Stimulated activated naive CD8-positive, alpha-beta T cell treated with anti-CD3 and anti-CD28 coated beads, Interleukin-15, Interleukin-2, amounts not matched to agents 100 ng/mL and 50 ng/mL, for 24 hours (primary cell): ENCODE results near the gene SDS.
"Not testable (repeated sequence)": the region's sequence is repeated elsewhere in the genome, so short reads cannot be mapped to it uniquely, and the experiment has no call there.

Experiments used
- H3K27ac Mint-ChIP-seq: one replicate; pipeline ENCODE4 v1.8.0; 2021; ENCODE audit warnings: mild to moderate bottlenecking, mixed read lengths
- H3K27me3 Mint-ChIP-seq: one replicate; pipeline ENCODE4 v1.8.0; 2021; ENCODE audit warnings: mixed read lengths
- H3K36me3 Mint-ChIP-seq: one replicate; pipeline ENCODE4 v1.8.0; 2021; ENCODE audit warnings: low read depth, mixed read lengths
- H3K4me1 Mint-ChIP-seq: one replicate; pipeline ENCODE4 v1.8.0; 2021; ENCODE audit warnings: low read depth, mixed read lengths
- H3K4me3 Mint-ChIP-seq: one replicate; pipeline ENCODE4 v1.8.0; 2021; ENCODE audit warnings: mild to moderate bottlenecking, mixed read lengths
- H3K9me3 Mint-ChIP-seq: one replicate; pipeline ENCODE4 v1.8.0; 2021; ENCODE audit warnings: mixed read lengths

Gene SDS

DNA sequence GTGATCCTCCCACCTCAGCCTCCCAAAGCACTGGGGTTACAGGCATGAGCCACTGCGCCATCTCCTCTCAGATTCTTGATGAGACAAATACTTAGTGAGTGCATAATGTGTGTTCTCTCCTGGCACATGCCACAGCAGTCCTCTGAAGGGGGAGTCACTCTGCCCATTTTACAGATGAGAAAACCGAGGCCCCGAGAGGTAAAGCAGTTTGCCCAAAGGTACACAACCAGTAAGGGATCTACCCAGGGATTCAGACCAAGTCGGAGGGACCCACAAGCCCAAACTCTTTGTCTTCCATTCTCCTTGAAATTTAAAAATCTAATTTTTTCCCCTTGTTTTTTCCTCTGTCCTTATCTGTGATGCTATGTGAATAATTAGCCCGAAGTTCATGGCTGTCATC lies 39.0 kb downstream of the SDS start:
- Mint-ChIP-seq H3K27me3 (no peaks in the 10 kb centered on the region), H3K4me1 (peaks cover 6% of the 10 kb centered on the region), H3K4me3 (no peak overlapping the region), H3K9me3 (no peaks in the 10 kb centered on the region), H3K36me3 (peaks cover 14% of the 10 kb centered on the region), H3K27ac (no peak overlapping the region)

- Mint-ChIP-seq H3K27me3 (no peaks in the 10 kb centered on the region), H3K27ac (no peak overlapping the region), H3K9me3 (no peaks in the 10 kb centered on the region), H3K4me1 (peaks cover 13% of the 10 kb centered on the region), H3K36me3 (peaks cover 14% of the 10 kb centered on the region), H3K4me3 (no peak overlapping the region)
Observed at GRCh38 chr12:113361574-113362370, 41.9 kb downstream of the SDS start.

DNA sequence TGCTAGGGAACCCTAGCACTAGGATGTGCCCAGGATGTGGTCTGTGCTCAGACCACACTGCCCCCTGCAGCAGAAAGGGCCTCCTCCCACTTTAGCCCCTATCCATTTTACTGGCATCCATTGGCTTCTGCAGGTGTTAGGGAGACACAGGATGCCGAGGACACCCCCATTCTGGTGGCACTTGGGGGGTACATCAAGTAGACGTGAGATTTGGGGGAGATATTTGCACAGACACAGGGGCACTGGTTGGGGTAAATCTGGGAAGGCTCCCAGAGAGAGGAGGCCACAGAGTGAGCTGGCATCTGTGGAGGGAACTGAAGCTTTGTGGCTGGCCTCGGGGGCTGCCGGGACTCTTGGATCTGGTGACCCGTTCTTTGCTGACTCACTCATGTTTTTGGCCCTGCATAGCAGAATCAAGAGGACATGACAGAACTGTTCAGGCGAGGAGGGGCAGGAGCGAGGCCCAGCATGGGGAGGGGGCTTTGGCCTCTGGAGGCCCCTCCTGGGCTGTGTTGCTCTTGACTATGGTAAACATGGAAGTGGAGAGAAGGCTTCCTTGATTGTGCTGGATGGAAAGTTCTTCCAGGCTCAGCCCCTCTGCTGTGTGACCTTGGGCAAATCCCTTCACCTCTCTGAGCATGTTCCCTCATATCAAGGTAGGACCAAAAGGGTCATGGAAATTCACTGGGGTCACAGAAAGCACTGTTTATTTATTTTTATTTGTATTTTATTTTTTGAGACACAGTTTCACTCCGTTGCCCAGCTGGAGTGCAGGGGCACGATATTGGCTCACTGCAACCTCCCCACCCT lies 43.5 kb downstream of the SDS start:
- peaks cover 13% of the 10 kb centered on the region for H3K4me1 Mint-ChIP-seq
- H3K27ac Mint-ChIP-seq, result no peak overlapping the region
- peak overlapping the region; percentile 88 for H3K4me3 Mint-ChIP-seq
- peaks cover 14% of the 10 kb centered on the region for H3K36me3 Mint-ChIP-seq
- H3K27me3 Mint-ChIP-seq, result no peaks in the 10 kb centered on the region
- H3K9me3 Mint-ChIP-seq, result no peaks in the 10 kb centered on the region

- peak overlapping the region; percentile 88 for H3K4me3 Mint-ChIP-seq
- no peaks in the 10 kb centered on the region for H3K27me3 Mint-ChIP-seq
- H3K36me3 Mint-ChIP-seq, result peaks cover 8% of the 10 kb centered on the region
- no peaks in the 10 kb centered on the region for H3K9me3 Mint-ChIP-seq
- H3K4me1 Mint-ChIP-seq, result peaks cover 13% of the 10 kb centered on the region
- H3K27ac Mint-ChIP-seq, result peak overlapping the region; percentile 75
Observed at GRCh38 chr12:113359133-113359938, 44.4 kb downstream of the SDS start.

GRCh38 chr12:113358381-113359132 lies 45.1 kb downstream of the SDS start, which contains the start of gene PLBD2:
PLBD2 (plus strand) TSS chr12:113358587; CDS start chr12:113358601, 14 bp downstream.
- no peaks in the 10 kb centered on the region for H3K36me3 Mint-ChIP-seq
- no peaks in the 10 kb centered on the region for H3K9me3 Mint-ChIP-seq
- peak within 1 kb of the TSS; percentile 86 for H3K27ac Mint-ChIP-seq
- H3K4me3 Mint-ChIP-seq, result peak within 1 kb of the TSS; percentile 88
- no peaks in the 10 kb centered on the region for H3K27me3 Mint-ChIP-seq
- peaks cover 13% of the 10 kb centered on the region for H3K4me1 Mint-ChIP-seq

DNA sequence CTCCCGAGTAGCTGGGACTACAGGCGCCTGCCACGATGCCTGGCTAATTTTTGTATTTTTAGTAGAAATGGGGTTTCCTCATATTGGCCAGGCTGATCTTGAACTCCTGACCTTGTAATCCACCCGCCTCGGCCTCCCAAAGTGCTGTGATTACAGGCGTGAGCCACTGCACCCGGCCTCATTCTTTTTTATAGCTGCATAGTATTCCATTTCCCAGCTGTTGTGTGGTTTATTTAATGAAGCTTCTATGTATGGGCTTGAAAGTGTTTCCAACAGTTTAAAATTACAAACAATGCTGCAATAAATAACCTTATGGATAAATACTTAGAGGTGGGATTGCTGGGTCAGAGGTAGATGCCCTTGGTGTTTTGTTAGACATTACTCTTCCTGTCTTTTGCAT lies 49.5 kb downstream of the SDS start:
- not testable (repeated sequence) for H3K4me3 Mint-ChIP-seq, H3K36me3 Mint-ChIP-seq, H3K27ac Mint-ChIP-seq, H3K9me3 Mint-ChIP-seq, H3K4me1 Mint-ChIP-seq
- H3K27me3 Mint-ChIP-seq, result peaks cover 12% of the 10 kb centered on the region

DNA sequence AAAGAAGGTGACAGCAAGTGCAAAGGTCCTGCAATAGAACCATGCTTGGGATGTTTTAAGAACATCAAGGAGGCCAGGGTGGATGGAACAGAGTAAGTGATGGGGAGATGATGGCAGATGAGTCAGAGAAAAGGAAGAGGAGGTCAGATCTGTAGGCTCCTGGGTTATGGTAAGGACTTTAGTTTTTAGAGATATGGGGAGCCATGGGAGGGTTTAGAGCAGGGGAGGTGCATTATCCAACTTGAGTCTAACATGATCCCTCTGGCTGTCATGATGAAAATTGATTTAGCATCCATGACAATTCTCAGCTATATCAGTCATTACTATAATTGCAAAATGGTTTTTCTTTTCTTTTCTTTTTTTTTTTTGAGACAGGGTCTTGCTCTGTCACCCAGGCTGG lies 52.6 kb downstream of the SDS start:
- H3K9me3 Mint-ChIP-seq, result no peaks in the 10 kb centered on the region
- H3K36me3 Mint-ChIP-seq, result no peaks in the 10 kb centered on the region
- H3K27ac Mint-ChIP-seq, result no peak overlapping the region
- H3K4me3 Mint-ChIP-seq, result no peak overlapping the region
- H3K4me1 Mint-ChIP-seq, result no peaks in the 10 kb centered on the region
- H3K27me3 Mint-ChIP-seq, result peaks cover 16% of the 10 kb centered on the region

DNA sequence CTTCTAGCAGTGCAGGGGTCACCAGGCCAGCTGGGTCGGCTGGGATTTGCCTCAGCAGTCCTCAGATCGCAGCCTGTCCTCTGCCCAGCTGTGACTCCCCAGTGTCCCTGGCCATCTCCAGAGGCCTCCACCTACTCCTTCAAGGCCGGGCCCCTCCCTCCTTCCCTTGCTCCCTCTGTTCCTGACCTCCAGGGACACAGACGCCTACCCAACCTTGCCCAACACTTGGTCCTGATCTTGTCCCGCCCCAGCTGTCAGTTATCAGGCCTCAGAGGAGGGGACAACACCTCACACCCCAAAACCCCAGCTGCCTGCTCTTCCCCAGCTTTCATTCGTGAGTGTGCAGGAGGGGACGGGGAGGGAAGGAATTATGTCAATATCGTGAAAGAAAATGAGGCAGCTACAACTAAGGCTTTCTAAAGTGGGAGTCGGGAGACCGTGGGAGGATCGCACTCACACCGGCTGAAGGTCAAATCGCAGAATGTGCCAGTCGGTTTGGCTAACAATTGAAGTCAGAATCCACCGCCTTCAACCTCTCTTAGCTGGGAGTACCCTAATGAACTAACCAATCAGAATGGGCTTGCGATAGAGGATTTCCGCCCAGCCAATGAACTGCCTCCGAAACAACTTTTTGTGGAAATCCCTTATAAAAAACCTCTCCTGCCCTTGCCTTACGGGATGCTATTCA lies 54.7 kb downstream of the SDS start:
- Mint-ChIP-seq H3K36me3 (no peaks in the 10 kb centered on the region), H3K4me1 (no peaks in the 10 kb centered on the region), H3K9me3 (no peaks in the 10 kb centered on the region), H3K4me3 (no peak overlapping the region), H3K27me3 (peaks cover 16% of the 10 kb centered on the region), H3K27ac (no peak overlapping the region)

GRCh38 chr12:113347892-113348291 lies 55.8 kb downstream of the SDS start:
- H3K9me3 Mint-ChIP-seq, result no peaks in the 10 kb centered on the region
- H3K4me3 Mint-ChIP-seq, result no peak overlapping the region
- peaks cover 14% of the 10 kb centered on the region for H3K27me3 Mint-ChIP-seq
- H3K27ac Mint-ChIP-seq, result no peak overlapping the region
- no peaks in the 10 kb centered on the region for H3K4me1 Mint-ChIP-seq
- no peaks in the 10 kb centered on the region for H3K36me3 Mint-ChIP-seq

DNA sequence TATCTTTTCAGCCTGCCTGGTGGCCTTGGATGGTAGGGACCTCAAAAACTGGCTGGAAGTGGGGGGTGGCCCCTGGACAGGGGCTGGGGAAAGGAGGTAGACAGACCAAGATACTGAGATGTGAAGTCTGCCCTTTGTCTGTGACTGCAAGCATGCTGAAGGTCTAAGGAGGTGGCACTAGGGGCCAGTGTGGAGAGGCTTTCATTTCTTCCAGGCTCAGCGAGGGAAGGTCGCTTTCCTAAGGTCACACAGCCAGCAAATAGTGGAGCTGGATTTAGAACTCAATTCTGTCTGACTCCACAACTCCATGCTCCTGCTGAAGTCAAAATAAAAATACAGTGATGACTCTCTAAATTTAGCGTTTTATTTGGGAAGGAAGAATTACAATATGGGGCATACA lies 56.6 kb downstream of the SDS start:
- Mint-ChIP-seq H3K36me3 (no peaks in the 10 kb centered on the region), H3K9me3 (no peaks in the 10 kb centered on the region), H3K27ac (no peak overlapping the region)

DNA sequence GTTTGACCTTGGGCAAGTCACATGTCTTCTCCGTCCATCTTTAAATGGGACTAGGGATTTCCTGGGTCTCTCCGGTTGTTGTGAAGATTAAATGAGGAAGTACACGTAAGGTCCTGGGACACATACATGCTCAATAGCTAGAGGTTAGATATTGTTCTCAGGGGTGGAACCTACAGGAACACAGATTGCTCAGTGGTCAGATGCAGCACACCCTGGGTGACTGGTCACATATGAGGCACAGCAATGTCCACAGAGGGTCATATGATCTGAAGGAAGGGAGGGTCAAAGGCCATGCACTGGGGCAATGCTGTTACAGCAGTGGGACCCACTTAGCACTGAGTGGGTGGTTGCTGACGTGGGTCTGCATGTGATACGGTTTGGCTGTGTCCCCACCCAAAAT lies 57.3 kb downstream of the SDS start:
- Mint-ChIP-seq H3K4me3 (no peak overlapping the region), H3K27me3 (peaks cover 8% of the 10 kb centered on the region), H3K36me3 (no peaks in the 10 kb centered on the region), H3K4me1 (no peaks in the 10 kb centered on the region), H3K27ac (no peak overlapping the region), H3K9me3 (no peaks in the 10 kb centered on the region)

More for the DNA sequence above, 56.6 kb downstream of the SDS start:
- H3K4me1 Mint-ChIP-seq, result no peaks in the 10 kb centered on the region
- H3K27me3 Mint-ChIP-seq, result peaks cover 8% of the 10 kb centered on the region
- no peak overlapping the region for H3K4me3 Mint-ChIP-seq

- H3K36me3 Mint-ChIP-seq, result no peaks in the 10 kb centered on the region
- H3K4me1 Mint-ChIP-seq, result no peaks in the 10 kb centered on the region
- no peak overlapping the region for H3K4me3 Mint-ChIP-seq
- H3K27ac Mint-ChIP-seq, result no peak overlapping the region
- no peaks in the 10 kb centered on the region for H3K9me3 Mint-ChIP-seq
- peaks cover 8% of the 10 kb centered on the region for H3K27me3 Mint-ChIP-seq
Observed at GRCh38 chr12:113345318-113345717, 58.4 kb downstream of the SDS start.
